Central memory CD4-positive, alpha-beta T cell (primary cell): Measurements from ENCODE around the gene AIFM3.
"Not testable (repeated sequence)": the region's sequence is repeated elsewhere in the genome, so short reads cannot be mapped to it uniquely, and the experiment has no call there.

Source experiments
- DNase-seq: peaks from one replicate; pipeline ENCODE4 v3.0.0; 2022
- total RNA-seq, 3 experiments: gene quantifications; one replicate each; lab custom pipeline; 2026; lab: John Stamatoyannopoulos, UW

Gene AIFM3, protein sequence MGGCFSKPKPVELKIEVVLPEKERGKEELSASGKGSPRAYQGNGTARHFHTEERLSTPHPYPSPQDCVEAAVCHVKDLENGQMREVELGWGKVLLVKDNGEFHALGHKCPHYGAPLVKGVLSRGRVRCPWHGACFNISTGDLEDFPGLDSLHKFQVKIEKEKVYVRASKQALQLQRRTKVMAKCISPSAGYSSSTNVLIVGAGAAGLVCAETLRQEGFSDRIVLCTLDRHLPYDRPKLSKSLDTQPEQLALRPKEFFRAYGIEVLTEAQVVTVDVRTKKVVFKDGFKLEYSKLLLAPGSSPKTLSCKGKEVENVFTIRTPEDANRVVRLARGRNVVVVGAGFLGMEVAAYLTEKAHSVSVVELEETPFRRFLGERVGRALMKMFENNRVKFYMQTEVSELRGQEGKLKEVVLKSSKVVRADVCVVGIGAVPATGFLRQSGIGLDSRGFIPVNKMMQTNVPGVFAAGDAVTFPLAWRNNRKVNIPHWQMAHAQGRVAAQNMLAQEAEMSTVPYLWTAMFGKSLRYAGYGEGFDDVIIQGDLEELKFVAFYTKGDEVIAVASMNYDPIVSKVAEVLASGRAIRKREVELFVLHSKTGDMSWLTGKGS
- 0 to 0.58 (median 0.11) reads per million in 3 experiments for total RNA-seq

DNA sequence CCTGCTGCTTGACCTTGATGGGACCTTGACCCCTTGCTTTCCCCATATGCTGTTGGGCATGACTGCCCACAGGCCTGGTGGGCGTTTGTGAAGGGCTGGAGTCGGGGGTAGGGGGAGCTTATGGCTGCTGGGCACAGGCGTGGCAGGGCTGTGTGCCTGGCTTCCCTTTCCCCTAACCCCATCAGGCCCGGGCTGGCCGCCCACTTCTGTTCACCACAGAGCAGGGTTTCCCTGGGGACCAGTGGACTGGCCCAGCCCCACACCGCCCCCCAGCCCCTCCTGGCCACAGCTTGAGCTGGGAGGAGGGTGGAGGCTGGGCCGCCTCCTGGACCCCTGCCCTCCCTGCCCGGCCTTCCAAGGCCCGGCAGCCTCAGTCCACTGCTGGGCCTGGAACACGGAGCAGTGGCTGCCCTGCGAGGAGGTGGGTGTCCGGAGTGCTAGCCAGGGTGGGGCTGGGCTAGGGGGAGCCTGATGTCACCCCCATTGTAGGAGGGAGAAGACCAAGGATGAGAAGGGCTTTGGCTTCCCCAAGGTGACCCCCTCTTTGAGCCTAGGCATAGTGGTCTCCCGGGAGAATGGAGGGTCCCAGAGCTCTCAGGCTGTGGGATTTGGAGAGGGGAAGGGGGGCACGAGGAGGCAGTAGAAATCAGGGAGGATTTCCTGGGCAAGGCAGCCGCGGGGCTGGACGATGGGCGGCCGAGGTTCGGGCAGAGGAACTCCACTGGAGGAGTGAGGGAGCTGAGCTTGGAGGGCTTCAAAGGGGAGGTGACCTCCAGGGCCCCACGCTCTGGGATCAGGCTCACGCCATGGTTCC, at the start of gene AIFM3:
Gene AIFM3, plus strand, starts transcription at position 373 of the 814 bp plus-strand sequence. CDS start 690 bp downstream, outside the sequence.
- no peak for DNase-seq

- DNase-seq, result no peak
These were observed 48.3 kb upstream of the AIFM3 start for GRCh38 chr22:20918663-20919218.

DNA sequence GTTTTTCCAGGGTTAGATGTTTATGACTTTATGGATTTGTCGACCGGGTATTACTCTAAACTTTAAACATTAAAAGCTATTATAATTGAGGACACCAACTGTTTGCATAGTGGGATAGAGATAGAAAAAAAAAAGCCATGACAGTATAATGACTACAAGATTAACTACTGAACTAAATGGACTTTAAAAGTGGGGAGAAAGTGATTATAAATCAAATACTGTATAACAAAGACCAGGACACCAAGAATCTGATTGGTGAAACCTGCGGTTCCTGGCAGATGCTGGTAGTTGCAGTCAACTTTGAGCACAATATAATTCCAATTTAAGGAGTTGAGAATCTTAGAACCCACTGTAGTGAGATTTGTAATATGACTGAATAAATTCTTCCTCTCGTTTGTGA, 47.3 kb upstream of the AIFM3 start:
- no peak for DNase-seq

- no peak for DNase-seq
These were observed 46.2 kb upstream of the AIFM3 start for GRCh38 chr22:20920881-20921203.

- DNase-seq, result no peak
These were observed 44.8 kb upstream of the AIFM3 start for GRCh38 chr22:20922141-20922751.

GRCh38 chr22:20926243-20926642, 40.8 kb upstream of the AIFM3 start:
- DNase-seq, result no peak

DNA sequence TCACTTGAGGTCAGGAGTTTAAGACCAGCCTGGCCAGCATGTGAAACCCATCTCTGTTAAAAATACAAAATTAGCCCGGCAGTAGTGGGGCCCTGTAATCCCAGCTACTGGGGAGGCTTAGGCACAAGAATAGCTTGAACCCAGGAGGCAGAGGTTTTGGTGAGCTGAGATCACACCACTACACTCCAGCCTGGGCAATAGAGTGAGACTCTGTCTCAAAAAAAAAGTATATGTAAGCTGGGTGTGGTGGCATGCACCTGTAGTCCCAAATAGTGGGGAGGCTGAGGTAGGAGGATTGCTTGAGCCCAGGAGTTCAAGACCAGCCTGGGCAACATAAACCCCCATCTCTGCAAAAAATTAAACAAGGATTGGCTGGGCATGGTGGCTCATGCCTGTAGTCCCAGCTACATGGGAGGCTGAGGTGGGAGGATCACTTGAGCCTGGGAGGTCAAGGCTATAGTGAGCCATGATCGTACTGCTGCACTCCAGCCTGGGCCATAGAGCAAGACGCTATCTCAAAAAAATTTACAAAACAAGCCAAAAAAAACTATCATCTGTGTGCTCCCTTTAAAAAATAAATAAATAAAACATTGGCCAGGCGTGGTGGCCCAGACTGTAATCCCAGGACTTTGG, 39.0 kb upstream of the AIFM3 start:
- no peak for DNase-seq

DNA sequence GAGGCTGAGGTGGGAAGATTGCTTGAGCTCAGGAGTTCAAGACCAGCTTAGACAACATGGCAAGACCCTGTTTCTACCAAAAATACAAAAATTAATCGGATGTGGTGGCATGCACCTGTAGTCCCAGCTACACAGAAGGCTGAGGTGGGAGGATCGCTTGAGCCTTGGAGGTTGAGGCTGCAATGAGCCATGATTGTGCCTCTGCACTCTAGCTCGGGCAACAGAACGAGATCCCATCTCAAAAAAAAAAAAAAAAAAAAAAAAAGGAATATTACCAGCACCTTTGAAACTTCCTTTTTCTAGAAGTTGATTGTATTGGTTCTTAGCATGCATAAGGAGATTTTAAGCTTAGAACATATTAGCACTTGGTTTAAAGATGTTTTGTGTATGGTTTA, 38.5 kb upstream of the AIFM3 start:
- DNase-seq, result no peak

DNA sequence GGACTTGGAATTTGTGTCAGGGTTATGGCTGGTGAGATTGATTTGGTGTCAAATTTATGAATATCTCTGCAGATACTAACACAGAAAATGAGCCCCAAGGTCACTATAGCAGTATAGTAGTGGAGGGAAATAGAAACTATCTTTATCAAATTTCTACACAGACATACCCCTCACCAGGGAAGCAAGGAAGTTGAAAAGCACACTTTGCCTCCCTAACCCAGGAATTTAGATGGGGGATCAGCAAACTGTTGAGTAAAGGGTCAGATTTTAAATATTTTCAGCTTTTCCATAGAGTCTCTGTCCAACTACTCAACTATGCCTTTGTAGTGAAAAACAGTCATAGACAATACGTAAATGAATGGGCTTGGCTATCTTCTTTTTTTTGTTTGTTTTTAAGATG, 37.1 kb upstream of the AIFM3 start:
- no peak for DNase-seq

DNA sequence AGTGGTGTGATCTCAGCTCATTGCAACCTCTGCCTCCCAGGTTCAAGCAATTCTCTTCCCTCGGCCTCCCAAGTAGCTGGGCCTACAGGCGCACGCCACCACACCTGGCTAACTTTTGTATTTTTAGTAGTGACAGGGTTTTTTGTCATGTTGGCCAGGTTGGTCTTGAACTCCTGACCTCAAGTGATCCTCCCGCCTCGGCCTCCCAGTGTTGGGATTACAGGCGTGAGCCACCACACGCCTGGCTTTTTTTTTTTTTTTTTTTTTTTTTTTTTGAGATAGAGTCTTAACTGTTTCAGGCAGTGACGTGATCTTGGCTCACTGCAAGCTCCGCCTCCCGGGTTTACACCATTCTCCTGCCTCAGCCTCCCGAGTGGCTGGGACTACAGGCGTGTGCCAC, 36.6 kb upstream of the AIFM3 start:
- DNase-seq, result not testable (repeated sequence)

GRCh38 chr22:20931126-20931654, 35.9 kb upstream of the AIFM3 start:
- DNase-seq, result no peak

GRCh38 chr22:20933910-20934309, 33.1 kb upstream of the AIFM3 start:
- DNase-seq, result no peak

GRCh38 chr22:20935049-20935448, 32.0 kb upstream of the AIFM3 start:
- not testable (repeated sequence) for DNase-seq

- DNase-seq, result not testable (repeated sequence)
These were observed 31.1 kb upstream of the AIFM3 start for GRCh38 chr22:20935780-20936539.

GRCh38 chr22:20937031-20937793, 29.8 kb upstream of the AIFM3 start:
- DNase-seq, result no peak

- DNase-seq, result no peak
These were observed 29.0 kb upstream of the AIFM3 start for GRCh38 chr22:20937794-20938671.

GRCh38 chr22:20939457-20940185, 27.4 kb upstream of the AIFM3 start:
- DNase-seq, result not testable (repeated sequence)

- no peak for DNase-seq
These were observed 26.8 kb upstream of the AIFM3 start for GRCh38 chr22:20940186-20940651.
